HL-60 (cell line): ENCODE data around the gene TMEM52B.

Source experiments
- POLR2AphosphoS5 ChIP-seq: IDR thresholded peaks from 2 replicates; pipeline ENCODE4 v1.6.1; 2012; ENCODE audit warnings: low read depth
- TF ChIP-seq, protein P1 (sequence below): IDR thresholded peaks from one replicate; pipeline ENCODE4 v1.5.1; 2011; ENCODE audit warnings: low read length, control low read depth, inconsistent platforms; ENCODE audit not compliant: insufficient read depth

- TF ChIP-seq, protein P1, sequence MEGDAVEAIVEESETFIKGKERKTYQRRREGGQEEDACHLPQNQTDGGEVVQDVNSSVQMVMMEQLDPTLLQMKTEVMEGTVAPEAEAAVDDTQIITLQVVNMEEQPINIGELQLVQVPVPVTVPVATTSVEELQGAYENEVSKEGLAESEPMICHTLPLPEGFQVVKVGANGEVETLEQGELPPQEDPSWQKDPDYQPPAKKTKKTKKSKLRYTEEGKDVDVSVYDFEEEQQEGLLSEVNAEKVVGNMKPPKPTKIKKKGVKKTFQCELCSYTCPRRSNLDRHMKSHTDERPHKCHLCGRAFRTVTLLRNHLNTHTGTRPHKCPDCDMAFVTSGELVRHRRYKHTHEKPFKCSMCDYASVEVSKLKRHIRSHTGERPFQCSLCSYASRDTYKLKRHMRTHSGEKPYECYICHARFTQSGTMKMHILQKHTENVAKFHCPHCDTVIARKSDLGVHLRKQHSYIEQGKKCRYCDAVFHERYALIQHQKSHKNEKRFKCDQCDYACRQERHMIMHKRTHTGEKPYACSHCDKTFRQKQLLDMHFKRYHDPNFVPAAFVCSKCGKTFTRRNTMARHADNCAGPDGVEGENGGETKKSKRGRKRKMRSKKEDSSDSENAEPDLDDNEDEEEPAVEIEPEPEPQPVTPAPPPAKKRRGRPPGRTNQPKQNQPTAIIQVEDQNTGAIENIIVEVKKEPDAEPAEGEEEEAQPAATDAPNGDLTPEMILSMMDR, result no peak
- no peak for TF ChIP-seq POLR2AphosphoS5
These were observed 31.0 kb upstream of the TMEM52B start for GRCh38 chr12:10147714-10148403.
